HG02623 (cell line): ENCODE measurements around the gene NANS.
A peak's percentile ranks its signal among the peaks of the same experiment; 100 is the strongest.
"Not testable (repeated sequence)": the region's sequence is repeated elsewhere in the genome, so short reads cannot be mapped to it uniquely, and the experiment has no call there.

Experiments used
- ATAC-seq: cut with Tn5 transposase; IDR thresholded peaks from one replicate; pipeline ENCODE4 v1.9.1; 2021; ENCODE audit warnings: moderate library complexity; ENCODE audit not compliant: unreplicated experiment

NANS gene

DNA sequence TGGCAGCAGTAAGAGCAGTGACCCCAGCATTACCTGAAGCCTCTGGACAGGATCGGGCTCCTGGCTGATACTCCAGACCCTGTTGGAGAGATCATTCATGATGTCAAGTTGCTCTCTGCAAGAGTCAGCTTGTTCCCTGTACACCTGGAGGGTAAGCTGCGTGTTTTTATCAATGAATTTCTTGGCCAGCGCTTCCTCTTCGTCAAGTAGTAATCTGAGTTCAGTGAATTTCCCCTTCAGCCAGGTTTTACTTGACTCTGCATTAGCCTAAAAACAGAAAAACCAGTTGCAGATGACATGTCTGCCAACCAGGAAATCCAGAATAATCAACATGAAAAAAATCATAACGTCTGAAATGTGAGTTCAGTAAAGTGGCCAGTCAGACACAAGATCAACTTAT, 43.4 kb downstream of the NANS start:
- no peak for ATAC-seq

DNA sequence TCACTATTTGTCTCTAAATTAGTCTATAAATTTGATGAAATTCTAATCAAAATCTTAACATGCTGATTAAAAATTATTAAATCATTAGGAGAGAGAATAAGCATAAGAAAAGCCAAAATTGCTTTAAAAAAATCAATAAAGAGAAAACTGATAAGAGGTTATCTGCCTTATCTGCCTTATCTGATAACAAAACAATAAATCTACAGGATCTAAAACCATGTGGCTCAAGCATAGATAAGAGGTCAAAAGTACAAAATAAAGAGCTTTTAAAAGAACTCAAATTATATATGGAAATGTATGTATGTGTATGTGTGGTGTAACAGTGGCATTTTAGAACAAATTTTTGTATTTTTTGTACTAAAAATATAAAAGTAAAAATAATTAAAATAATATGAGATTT, 43.9 kb downstream of the NANS start:
- ATAC-seq = no peak

GRCh38 chr9:98101416-98101815, 44.9 kb downstream of the NANS start:
- no peak for ATAC-seq

DNA sequence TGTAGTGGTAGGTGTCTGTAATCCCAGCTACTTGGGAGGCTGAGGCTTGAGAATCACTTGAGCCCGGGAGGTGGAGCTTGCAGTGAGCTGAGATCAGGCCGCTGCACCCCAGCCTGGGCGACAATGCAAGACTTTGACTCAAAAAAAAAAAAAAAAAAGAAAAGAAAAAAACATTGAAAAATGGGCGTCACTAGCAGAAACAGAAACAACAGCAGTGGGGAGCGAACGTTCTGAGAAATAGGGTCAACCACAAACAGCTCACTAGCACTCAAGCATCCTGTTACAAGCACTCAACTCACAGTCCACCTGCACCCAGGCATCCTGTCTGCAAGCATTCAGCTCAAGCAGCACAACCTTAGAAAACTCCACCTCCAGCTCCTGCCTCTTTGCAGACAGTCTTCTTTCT, 45.3 kb downstream of the NANS start:
- peak; percentile 93 for ATAC-seq

- ATAC-seq = no peak
These were observed 47.9 kb downstream of the NANS start for GRCh38 chr9:98104445-98104881.

DNA sequence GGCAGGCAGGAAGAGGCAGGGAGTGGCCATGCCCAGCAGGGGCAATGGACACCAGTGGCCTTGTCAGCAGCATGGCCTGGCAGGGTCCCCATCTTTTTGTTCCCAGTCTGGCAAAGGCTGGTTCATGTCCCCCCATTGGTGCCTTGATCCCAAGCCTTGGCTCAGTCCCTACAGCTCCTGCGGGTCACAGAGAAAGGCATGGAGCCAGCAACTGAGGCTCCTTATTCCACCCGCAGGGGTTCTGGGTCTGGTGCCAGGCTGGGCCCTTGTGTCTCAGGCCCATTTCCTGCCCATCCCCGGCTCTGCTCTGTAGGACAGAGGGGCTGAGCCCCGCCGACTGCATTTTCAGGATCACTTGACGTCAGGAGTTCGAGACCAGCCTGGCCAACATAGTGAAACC, 48.5 kb downstream of the NANS start:
- ATAC-seq = no peak

DNA sequence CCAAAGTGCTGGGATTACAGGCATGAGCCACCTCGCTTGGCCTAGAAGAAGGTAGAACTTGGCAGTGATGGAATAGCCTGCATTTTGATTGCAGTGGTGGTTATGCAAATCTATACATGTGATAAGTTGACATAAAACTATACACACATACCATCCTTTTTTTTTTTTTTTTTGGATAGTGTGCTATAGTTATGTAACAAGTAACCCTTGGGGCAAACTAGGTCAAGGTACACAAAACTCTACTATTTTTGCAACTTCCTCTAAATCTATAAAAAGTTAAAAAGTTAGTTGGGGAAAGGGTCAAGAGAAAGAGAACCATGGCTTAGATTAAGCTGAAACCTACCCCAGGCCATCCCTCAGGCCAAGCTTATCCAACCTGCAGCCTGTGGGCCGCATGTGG, 51.4 kb downstream of the NANS start:
- ATAC-seq = no peak

DNA sequence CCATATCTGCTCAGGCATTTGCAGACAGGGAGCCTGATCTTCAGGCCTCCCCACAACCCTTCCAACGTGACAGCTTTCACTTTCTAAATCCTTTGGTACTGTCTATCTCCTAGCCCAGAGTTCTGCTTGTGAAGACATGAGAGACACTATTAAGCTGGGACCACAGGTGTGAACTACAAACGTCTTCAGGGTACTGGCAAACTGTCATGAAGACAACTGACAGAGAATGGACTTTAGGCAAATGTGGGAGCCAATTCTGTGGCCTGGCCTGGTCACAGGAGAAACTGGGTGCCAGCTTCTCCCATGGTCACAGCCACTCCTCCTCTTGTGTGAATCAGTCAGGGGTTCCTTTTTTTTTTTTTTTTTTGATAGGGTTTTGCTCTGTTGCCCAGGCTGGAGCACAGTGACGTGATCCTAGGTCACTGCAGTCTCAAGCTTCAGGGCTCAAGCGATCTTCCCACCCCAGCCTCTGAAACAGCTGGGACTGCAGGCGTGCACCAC, 52.0 kb downstream of the NANS start:
- ATAC-seq = peak; percentile 66

DNA sequence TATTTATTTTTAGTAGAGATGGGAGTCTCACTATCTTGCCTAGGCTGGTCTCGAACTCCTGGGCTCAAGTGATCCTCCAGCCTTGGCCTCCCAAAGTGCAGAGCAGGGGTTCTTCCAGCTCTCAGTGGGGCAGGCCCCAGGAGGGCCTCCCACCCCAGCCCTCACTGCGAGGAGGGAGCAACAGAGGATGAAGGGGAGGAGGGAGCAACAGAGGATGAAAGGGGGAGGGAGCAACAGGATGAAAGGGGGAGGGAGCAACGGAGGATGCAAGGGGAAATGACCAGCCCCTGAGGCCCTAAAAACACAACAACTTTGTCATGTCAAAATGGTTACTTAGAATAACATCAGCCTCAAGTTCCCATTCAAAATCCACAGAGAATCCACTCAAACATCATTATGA, 52.5 kb downstream of the NANS start:
- ATAC-seq = no peak

GRCh38 chr9:98117097-98117496, 60.6 kb downstream of the NANS start:
- ATAC-seq = not testable (repeated sequence)

DNA sequence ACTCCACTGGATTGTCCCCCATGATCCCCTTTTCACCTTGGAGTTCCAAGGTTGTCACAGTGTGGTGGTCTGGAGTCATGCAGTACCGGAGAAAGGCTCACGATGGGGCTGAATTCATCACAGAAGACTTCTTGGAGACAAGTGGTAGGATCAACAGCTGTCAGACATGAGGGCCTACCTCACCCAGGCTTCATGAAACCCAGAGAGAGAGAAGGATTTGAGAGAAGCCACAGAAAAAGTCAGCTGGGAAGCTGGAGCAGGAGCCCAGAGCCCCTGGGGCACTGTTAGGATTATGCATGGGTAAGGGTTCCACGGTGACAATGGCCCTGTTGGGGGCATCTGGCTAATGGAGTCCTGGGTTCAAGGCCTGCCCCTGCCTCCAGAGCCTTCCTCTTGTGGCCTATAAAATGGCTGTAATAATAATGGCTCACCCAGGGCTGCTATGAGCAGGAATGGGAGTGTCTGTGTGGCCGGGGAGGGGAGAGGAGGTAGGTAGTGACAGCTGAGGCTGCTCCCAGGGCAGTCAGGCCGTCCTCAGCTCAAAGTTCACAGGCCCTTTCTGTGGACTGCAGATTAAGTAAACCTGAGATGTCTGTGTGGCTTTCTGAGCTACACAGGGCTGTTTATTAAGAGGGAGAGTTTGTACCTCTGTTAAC, 61.6 kb downstream of the NANS start:
- peak; percentile 40 for ATAC-seq

DNA sequence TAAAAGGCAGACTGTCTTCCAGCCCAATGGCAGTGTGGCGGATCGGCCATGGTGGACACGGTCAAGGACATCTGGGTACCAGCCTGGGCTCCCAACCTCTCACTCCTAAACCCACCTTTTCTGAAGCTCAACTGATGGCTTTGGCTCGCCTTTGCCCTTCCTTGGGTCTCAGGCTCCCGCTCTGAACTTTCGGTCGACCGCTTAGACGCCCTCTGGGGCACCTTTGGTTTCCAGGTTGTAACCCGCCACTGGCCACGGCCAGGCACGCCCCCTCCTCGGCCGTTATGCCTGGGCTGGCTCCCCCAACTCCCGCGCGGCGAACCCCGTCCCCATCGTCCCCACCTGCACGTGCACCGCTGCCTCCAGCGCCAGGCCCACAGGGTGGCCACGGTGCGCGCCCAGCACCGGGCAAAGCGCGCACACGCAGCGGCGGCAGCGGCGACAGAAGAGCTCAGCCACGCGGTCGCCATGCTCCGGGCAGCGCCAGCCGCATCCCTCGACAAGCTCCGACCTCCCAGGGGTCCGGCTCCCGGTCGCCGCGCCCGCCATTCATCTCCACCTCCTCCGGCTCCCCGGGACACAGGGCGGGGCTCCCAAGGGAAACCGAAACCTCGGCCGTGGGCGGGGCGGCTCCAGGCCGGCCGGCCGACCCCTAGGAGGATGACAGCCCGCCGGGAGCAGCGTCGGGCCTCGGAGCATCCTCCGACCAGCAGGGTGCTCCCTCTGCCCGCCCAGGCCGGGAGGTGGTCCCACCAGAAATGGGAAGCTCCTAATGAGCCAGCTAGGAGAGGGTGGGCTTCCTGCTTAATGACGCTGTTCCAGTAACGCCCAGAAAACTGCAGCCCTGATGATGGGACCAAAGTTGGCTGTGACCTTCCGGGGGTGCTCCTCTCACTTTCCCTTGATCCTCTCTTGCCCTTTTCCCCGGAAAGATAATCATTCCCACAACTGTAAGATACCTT, 62.4 kb downstream of the NANS start, which contains the start of gene TRIM14:
TSS of gene TRIM14 (minus strand) at position 583 of the 962 bp plus-strand sequence. CDS start at position 549, 34 bp downstream.
- peak; percentile 59 for ATAC-seq

DNA sequence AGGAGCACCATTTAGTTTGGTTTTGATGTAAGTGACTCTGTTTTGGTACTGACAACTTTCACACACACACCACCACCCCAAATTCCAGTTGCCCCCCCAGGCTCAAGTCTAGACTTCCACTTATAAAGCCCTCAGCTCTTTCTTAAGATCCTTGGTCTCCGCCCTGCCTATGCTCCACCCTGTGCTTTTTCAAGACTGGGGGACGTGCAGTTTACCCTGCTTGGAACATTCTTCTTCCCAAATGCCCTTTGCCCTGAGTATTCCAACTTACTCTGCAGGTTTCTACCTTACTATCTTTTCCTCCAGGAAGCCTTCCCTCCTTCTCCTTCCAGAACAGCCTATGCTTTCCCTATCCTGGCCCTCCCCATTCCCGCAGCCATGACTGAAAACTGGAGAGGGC, 63.9 kb downstream of the NANS start:
- no peak for ATAC-seq

DNA sequence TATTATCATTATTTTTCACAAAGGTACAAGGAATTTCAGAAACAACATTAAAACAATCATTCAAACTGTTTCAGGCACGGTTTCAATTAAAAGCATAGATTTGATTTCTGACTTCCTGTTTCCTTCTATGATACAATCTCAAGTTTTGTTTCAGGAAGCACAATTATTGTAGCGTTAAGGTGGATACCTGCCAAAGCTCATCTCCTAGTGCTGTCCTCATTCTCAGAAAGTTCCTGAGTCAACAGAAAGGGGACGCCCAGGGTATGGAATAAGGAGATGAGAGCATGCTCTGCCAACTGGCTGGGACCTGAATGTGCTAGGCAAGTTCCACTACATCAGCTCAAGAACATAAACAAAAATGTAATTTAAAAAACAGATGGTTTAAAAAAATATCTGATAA, 64.5 kb downstream of the NANS start:
- no peak for ATAC-seq

DNA sequence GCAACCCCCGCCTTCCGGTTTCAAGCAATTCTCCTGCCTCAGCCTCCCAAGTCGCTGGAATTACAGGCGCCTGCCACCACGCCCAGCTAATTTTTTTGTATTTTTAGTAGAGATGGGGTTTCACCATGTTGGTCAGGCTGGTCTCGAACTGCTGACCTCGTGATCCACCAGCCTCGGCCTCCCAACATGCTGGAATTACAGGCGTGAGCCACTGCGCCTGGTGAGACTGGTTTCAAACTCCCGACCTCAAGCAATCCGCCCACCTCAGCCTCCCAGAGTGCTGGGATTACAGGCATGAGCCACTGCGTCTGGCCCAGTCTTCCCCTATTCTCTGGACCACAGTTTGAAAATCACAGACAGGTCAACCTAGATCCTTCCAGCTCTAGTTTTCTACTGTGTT, 67.6 kb downstream of the NANS start:
- not testable (repeated sequence) for ATAC-seq

GRCh38 chr9:98124637-98125426, 68.3 kb downstream of the NANS start:
- ATAC-seq = no peak

DNA sequence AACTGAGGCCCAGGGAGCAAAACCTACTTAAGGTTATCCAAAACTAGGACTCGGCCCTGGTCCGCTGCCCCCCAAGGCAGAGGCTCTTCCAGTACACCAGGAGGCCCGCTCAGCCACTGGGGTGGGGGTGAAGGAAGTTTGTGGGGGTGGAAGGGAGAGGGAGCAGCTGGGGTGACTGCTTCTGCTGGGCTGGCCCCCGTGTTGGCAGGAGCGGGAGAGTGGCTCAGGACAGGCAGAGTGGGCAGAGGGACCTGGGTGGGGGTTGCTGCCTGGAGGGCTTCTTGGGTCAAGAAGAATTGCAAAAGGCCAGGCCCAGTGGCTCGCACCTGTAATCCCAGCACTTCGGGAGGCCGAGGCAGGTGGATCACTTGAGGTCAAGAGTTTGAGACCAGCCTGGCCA, 70.7 kb downstream of the NANS start:
- ATAC-seq = no peak

DNA sequence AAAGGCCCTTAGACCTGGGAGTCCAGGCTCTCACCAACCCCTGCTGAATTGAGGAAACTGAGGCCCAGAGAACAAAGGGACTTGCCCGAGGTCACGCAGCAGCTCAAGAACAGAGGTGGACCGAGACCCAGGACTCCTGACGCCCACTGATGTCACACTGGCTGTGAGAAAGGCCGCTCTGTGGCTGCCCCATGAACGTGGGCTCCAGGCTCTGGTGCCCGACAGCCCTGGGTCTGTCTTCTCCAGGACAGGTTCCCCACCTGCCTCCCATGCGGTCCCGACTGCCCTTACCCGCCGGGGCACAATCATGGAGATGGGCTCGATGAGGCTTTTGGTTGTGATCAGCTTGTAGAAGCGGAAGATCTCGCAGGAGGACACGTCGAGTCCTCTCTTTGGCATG, 71.8 kb downstream of the NANS start:
- no peak for ATAC-seq

GRCh38 chr9:98129451-98129881, 72.9 kb downstream of the NANS start:
- peak; percentile 60 for ATAC-seq

DNA sequence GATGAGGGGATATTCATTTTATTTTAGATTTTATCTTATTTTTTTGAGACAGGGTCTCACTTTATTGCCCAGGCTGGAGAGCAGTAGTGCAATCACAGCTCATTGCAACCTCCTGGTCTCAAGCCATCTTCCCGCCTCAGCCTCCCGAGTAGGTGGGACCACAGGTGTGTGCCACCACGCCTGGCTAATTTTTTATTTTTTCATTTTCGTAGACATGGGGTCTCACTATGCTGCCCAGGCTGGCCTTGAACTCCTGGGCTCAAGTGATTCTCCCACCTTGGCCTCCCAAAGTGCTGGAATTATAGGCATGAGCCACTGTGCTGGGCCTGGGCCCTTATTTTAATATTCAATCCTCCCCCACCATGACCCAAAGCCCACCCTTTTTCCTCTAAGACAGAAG, 73.5 kb downstream of the NANS start:
- ATAC-seq = not testable (repeated sequence)
